K562 (cell line): Measurements from ENCODE around the gene HNRNPH1. TPM values are rescaled to one million over a fixed set of nuclear protein-coding genes. Genes with fewer than 3 reads are reported as not detected.

Experiments
- BDP1 ChIP-seq: IDR thresholded peaks from 3 replicates; pipeline ENCODE4 v1.6.1; 2011; ENCODE audit not compliant: insufficient read length, insufficient read depth
- BMI1 ChIP-seq: fragments of 150-350 bp; IDR thresholded peaks from 2 replicates; pipeline ENCODE4 v1.6.1; 2014; ENCODE audit warnings: low read length
- DIDO1 ChIP-seq: fragments of 450-650 bp; IDR thresholded peaks from 2 replicates; pipeline ENCODE4 v1.6.1; 2016; ENCODE audit warnings: low read depth, missing biosample characterization, missing genetic modification characterization
- DNMT1 ChIP-seq: fragments of 450-650 bp; IDR thresholded peaks from 2 replicates; pipeline ENCODE4 v1.6.1; 2016; ENCODE audit warnings: antibody characterized with exemption, mild to moderate bottlenecking
- E2F8 ChIP-seq: fragments of 450-650 bp; IDR thresholded peaks from 2 replicates; pipeline ENCODE4 v1.7.1; 2018; ENCODE audit warnings: mild to moderate bottlenecking, low read depth; ENCODE audit not compliant: partially characterized antibody
- ELF2 ChIP-seq: fragments of 250-450 bp; sonication (Bioruptor Pico); IDR thresholded peaks from 2 replicates; pipeline ENCODE4 v1.5.0; 2021; ENCODE audit warnings: mild to moderate bottlenecking
- EP300 ChIP-seq: IDR thresholded peaks from 2 replicates; pipeline ENCODE4 v1.6.1; 2012; ENCODE audit warnings: low read length, improper control_type of control experiment
- JUNB ChIP-seq: fragments of 450-650 bp; formaldehyde crosslinking; conservative IDR thresholded peaks from 2 replicates; pipeline ENCODE4 v1.4.0; 2020; ENCODE audit warnings: mild to moderate bottlenecking
- LARP7 ChIP-seq: fragments of 450-650 bp; IDR thresholded peaks from 2 replicates; pipeline ENCODE4 v1.6.1; 2016
- MEF2D ChIP-seq: conservative IDR thresholded peaks from 2 replicates; pipeline ENCODE4 v1.6.1; 2016; ENCODE audit warnings: low read depth, missing genetic modification characterization, missing compliant biosample characterization
- MXD1 ChIP-seq: fragments of 250-450 bp; sonication (Bioruptor Pico); IDR thresholded peaks from 2 replicates; pipeline ENCODE4 v1.8.0; 2021; ENCODE audit warnings: borderline replicate concordance, mild to moderate bottlenecking, moderate library complexity; ENCODE audit not compliant: poor library complexity, severe bottlenecking
- NCOR1 ChIP-seq: fragments of 450-650 bp; IDR thresholded peaks from 2 replicates; pipeline ENCODE4 v1.6.1; 2016; ENCODE audit warnings: mild to moderate bottlenecking, moderate library complexity
- SIN3B ChIP-seq: fragments of 450-650 bp; IDR thresholded peaks from 2 replicates; pipeline ENCODE4 v1.6.1; 2017; ENCODE audit warnings: low read depth, mild to moderate bottlenecking, moderate library complexity
- TBL1XR1 ChIP-seq, 2 experiments: IDR thresholded peaks; 2 replicates each; pipeline ENCODE4 v1.6.1; 2012; ENCODE audit warnings: improper control_type of control experiment in 2 of 2, low read length in 2 of 2, mild to moderate bottlenecking in 1 of 2
- TCF7L2 ChIP-seq: fragments of 150-350 bp; IDR thresholded peaks from 2 replicates; pipeline ENCODE4 v1.6.1; 2016; ENCODE audit warnings: low read depth, mild to moderate bottlenecking, low read length, moderate library complexity
- TCFL5 ChIP-seq: fragments of 250-450 bp; sonication (Bioruptor Pico); conservative IDR thresholded peaks from 2 replicates; pipeline ENCODE4 v1.6.1; 2021; ENCODE audit warnings: mild to moderate bottlenecking, moderate library complexity, matching md5 sums
- ZNF133 ChIP-seq: fragments of 250-450 bp; sonication (Bioruptor Pico); IDR thresholded peaks from 2 replicates; pipeline ENCODE4 v1.4.0; 2020; ENCODE audit warnings: mild to moderate bottlenecking
- ZNF175 ChIP-seq: fragments of 200-800 bp; sonication (Bioruptor generic); IDR thresholded peaks from 2 replicates; pipeline ENCODE4 v1.6.1; 2016; ENCODE audit warnings: low read depth, mild to moderate bottlenecking, missing genetic modification characterization, missing compliant biosample characterization
- ZNF512 ChIP-seq: IDR thresholded peaks from 2 replicates; pipeline ENCODE4 v1.6.1; 2016; ENCODE audit warnings: missing genetic modification characterization, missing compliant biosample characterization
- polyA plus RNA-seq, 8 experiments: library from polyadenylated mRNA; depleted of rRNA in 4 of 8; stranded (reverse) in 5 of 8; unstranded in 3 of 8; fragments of >200 nt; fragmentation: Nextera tagmentation in 2 of 8; fragmentation: Illumina TruSeq in 1 of 8; extraction: Ambion mirVana in 2 of 8; extraction: Trizol in 1 of 8; gene quantifications; 2 replicates each; pipeline versions ENCODE4 v1.2.1 to v1.2.3, GENCODE V29; 2011 to 2014; ENCODE audit warnings: inconsistent platforms in 1 of 8, missing spikeins in 1 of 8
- total RNA-seq, 7 experiments: library from RNA; depleted of rRNA in 6 of 7; stranded (reverse); fragments of >200 nt in 6 of 7; fragmentation: Illumina TruSeq in 2 of 7; extraction: Trizol in 2 of 7; gene quantifications; 2 replicates each; pipeline versions ENCODE4 v1.2.1 to v1.2.3, GENCODE V29; 2011 to 2021; ENCODE audit warnings: low replicate concordance in 1 of 7
- TF ChIP-seq, protein P1 (sequence below), 3 experiments: fragments of 200-800 bp in 1 of 3; fragments of 250-450 bp in 1 of 3; fragments of 450-650 bp in 1 of 3; sonication (Bioruptor Pico) in 1 of 3; sonication (Bioruptor generic) in 1 of 3; formaldehyde crosslinking in 1 of 3; IDR thresholded peaks; 2 replicates each; pipeline versions ENCODE4 v1.6.1 to v1.8.0; 2016 to 2022; ENCODE audit warnings: mild to moderate bottlenecking in 2 of 3, missing genetic modification characterization in 2 of 3, missing compliant biosample characterization in 1 of 3, moderate library complexity in 1 of 3

Gene HNRNPH1
- total and polyA plus RNA-seq, 9 of the 15 experiments (the other 6 are each of a cell fraction or from before 2014, with no cell fraction given), result 103 to 656 (median 561) TPM

DNA sequence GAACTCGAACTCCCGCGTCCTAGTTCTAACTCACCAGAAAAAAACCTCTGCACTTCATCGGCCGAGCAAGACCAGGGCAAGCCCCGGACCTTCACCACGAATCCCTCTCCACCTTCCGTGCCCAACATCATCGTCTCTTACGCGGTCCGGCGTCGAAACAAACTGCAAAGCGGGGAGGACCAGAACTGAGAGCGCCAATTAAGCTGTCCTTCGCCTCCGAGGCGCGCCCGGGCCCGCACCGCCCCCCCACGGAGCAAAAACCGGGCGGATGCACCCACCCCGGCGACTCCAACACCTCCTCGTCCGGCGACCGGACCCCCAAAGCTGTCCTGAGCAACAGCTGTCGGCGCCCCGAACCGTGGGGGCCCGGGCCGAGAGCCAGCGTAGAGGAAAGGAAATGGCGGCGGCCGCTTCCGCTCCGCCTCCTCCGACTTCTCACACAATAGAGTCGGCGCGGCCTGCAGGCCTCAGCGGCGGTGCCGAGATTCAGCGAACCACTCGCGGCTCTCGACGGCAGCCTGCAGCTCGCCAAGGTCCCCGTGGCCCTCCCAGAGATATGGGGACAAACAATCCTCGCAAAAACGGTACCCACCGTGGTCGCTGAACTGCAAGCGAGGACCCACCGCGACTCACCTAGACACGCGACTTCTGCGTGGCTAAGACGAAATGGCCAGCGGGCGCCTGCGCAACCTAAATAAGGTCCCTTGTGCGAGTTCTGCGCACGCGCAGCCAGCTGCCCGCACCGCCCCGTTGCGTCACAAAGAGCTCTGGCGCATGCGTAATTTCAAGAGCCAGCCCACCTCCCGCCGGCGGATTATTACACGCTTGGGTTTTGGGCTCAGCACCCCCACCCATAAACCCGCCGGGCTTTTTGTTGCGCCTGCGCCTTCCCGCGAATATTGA, at the start of gene HNRNPH1 (continued):
- TF ChIP-seq MXD1 (no peak), BDP1 (no peak), LARP7 (no peak), ZNF512 (tag) (no peak), TCF7L2 (no peak), DNMT1 (no peak), JUNB (CRISPR knock-in tag) (no peak), DIDO1 (tag) (no peak), SIN3B (no peak), BMI1 (no peak), NCOR1 (no peak), ZNF175 (no peak), ZNF133 (CRISPR knock-in tag) (no peak), EP300 (no peak), TCFL5 (CRISPR knock-in tag) (no peak), ELF2 (peak; percentile 80), E2F8 (no peak), TBL1XR1 (IDR thresholded peaks at IDR 0.05; ENCODE audit: low read length in 2 of 2) (no peak; a peak in 1 of 4 replicates), MEF2D (tag) (no peak)
- TF ChIP-seq, protein P1, sequence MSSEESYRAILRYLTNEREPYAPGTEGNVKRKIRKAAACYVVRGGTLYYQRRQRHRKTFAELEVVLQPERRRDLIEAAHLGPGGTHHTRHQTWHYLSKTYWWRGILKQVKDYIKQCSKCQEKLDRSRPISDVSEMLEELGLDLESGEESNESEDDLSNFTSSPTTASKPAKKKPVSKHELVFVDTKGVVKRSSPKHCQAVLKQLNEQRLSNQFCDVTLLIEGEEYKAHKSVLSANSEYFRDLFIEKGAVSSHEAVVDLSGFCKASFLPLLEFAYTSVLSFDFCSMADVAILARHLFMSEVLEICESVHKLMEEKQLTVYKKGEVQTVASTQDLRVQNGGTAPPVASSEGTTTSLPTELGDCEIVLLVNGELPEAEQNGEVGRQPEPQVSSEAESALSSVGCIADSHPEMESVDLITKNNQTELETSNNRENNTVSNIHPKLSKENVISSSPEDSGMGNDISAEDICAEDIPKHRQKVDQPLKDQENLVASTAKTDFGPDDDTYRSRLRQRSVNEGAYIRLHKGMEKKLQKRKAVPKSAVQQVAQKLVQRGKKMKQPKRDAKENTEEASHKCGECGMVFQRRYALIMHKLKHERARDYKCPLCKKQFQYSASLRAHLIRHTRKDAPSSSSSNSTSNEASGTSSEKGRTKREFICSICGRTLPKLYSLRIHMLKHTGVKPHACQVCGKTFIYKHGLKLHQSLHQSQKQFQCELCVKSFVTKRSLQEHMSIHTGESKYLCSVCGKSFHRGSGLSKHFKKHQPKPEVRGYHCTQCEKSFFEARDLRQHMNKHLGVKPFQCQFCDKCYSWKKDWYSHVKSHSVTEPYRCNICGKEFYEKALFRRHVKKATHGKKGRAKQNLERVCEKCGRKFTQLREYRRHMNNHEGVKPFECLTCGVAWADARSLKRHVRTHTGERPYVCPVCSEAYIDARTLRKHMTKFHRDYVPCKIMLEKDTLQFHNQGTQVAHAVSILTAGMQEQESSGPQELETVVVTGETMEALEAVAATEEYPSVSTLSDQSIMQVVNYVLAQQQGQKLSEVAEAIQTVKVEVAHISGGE (CRISPR knock-in tag; IDR thresholded peaks at IDR 0.05), result peak in 2 of 3 experiments; percentile 35 to 43; a peak in 2 of 6 replicates
